Measurements from ENCODE around the gene CSK.

GRCh38 chr15:74752011-74752410 is 29.9 kb upstream of the CSK start:
- no peak for TF ChIP-seq CTCF (IDR thresholded peaks at IDR 0.05)
- no peak for TF ChIP-seq POLR2A (IDR thresholded peaks at IDR 0.05)

Measured in esophagus squamous epithelium (tissue), 4 donors.